ENCODE results near the gene MPC2. TPM values are rescaled to one million over a fixed set of nuclear protein-coding genes. Genes with fewer than 3 reads are reported as not detected.

MPC2 gene
- total and polyA plus RNA-seq, 7 donors, result 44.4 to 252 (median 64.2) TPM

DNA sequence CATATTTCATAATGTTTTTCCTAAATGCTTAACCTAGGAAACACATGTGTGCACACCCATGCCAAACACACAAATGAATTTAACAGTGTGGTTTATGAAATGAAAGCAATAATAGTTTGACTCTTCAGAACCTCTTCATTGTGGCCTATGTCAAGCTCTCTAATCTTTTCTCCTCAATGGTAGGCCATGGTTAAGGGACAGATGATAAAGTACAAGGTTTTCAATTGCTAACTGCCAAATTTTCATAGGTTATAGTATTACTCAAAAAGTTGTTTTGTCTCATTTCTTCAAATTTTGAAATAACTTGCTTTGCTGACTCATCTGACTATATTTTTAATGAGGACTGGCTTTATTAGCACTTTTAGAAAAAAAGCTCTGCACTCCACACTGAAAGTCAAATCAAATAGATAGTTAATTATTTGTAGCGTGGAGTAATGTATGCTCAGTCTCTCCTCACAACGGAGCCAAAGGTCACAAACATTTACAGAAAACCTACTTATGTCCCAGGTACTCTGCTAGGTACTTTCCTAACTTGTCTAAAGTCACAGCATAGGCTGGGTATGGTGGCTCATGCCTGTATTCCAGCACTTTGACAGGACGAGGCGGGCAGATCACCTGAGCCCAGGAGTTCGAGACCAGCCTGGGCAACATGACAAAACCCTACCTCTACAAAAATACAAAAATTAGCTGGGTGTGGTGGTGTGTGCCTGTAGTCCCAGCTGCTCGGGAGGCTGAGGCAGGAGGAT lies 19.9 kb downstream of the MPC2 start:
- peaks cover 0 to 48% (median 5%) of the 10 kb centered on the region in 4 donors for H3K36me3 ChIP-seq
- no peak for DNase-seq
- WGBS, 2 donors, result 28 to 78% methylated on average over 6 of the region's 6 CpGs
- TF ChIP-seq POLR2A (IDR thresholded peaks at IDR 0.05) (no peak), EP300 (IDR thresholded peaks at IDR 0.05) (no peak)
- TF ChIP-seq, protein P1, sequence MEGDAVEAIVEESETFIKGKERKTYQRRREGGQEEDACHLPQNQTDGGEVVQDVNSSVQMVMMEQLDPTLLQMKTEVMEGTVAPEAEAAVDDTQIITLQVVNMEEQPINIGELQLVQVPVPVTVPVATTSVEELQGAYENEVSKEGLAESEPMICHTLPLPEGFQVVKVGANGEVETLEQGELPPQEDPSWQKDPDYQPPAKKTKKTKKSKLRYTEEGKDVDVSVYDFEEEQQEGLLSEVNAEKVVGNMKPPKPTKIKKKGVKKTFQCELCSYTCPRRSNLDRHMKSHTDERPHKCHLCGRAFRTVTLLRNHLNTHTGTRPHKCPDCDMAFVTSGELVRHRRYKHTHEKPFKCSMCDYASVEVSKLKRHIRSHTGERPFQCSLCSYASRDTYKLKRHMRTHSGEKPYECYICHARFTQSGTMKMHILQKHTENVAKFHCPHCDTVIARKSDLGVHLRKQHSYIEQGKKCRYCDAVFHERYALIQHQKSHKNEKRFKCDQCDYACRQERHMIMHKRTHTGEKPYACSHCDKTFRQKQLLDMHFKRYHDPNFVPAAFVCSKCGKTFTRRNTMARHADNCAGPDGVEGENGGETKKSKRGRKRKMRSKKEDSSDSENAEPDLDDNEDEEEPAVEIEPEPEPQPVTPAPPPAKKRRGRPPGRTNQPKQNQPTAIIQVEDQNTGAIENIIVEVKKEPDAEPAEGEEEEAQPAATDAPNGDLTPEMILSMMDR (IDR thresholded peaks at IDR 0.05), result no peak
- H3K4me1 ChIP-seq, result peaks cover 0 to 4% (median 1%) of the 10 kb centered on the region in 4 donors
- intact Hi-C loops (cut with DNase I), result no loop called here
- H3K9me3 ChIP-seq, result no peaks in the 10 kb centered on the region
- no peak overlapping the region for H3K4me3 ChIP-seq
- H3K27ac ChIP-seq, result no peak overlapping the region
- H3K27me3 ChIP-seq, result no peaks in the 10 kb centered on the region

DNA sequence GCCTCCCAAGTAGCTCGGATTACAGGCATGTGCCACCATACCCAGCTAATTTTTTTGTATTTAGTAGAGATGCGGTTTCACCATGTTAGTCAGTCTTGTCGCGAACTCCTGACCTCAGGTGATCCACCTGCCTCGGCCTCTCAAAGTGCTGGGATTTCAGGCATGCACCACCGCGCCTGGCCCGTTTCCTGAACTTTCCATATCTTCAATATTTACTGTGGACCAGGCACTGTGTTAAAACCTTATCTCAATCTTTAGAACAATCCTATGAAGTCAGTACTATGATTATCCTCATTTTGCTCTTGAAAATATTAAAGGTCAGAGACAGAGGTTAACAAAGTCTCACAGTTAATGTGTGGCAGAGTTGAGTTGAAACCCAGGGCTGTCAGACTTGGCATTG lies 21.3 kb downstream of the MPC2 start:
- intact Hi-C loops (cut with DNase I), result no loop called here
- H3K27me3 ChIP-seq, result no peaks in the 10 kb centered on the region
- H3K4me3 ChIP-seq, result no peak overlapping the region
- H3K4me1 ChIP-seq, result no peaks in the 10 kb centered on the region
- 93 to 97% methylated on average over 8 of the region's 8 CpGs for WGBS, 2 donors
- TF ChIP-seq POLR2AphosphoS5 (IDR thresholded peaks at IDR 0.05) (no peak), POLR2A (IDR thresholded peaks at IDR 0.05) (no peak), EP300 (IDR thresholded peaks at IDR 0.05) (no peak)
- TF ChIP-seq, protein P1 (IDR thresholded peaks at IDR 0.05), result no peak
- H3K9me3 ChIP-seq, result no peaks in the 10 kb centered on the region
- no peak overlapping the region for H3K27ac ChIP-seq
- peaks cover 0 to 48% (median 5%) of the 10 kb centered on the region in 4 donors for H3K36me3 ChIP-seq
- DNase-seq, result no peak

DNA sequence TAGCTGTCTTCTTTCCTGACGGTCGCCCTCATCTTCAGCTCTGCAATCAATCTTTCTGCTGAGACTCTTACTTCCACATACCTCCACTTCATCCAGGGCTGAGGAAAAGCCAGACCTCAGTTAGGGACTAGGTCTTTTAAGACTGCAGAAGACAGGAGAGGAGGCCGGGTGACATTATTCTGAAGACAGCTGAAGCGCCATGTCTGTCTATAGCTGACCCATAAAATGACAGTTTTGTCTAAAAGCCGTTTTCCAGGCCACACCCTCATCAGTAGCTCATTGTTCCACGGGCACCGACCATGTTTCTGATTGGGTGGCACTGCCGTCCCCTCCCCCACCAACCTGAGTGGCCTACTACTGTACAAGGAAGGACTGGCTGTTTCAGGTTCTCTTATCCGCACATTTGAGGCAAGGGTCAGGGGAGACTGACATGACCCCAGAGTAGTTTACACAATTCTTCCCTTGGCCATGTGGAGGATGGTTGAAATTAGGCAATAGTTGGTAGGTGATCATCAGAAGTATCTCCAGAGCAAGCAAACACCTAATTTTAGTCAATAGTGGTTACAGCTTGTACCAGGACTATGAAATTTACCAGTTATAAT lies 22.9 kb downstream of the MPC2 start, which contains the start of gene ADCY10:
Gene ADCY10 (minus strand): TSS at position 240 of the 602 bp plus-strand sequence. CDS start 8,994 bp downstream, outside the sequence.
- 53 to 82% methylated on average over 9 of the region's 9 CpGs for WGBS, 2 donors
- H3K4me1 ChIP-seq, result no peaks in the 10 kb centered on the region
- H3K36me3 ChIP-seq, result peaks cover 0 to 48% (median 5%) of the 10 kb centered on the region in 4 donors
- H3K27me3 ChIP-seq, result no peaks in the 10 kb centered on the region
- no peak for DNase-seq
- intact Hi-C loops (cut with DNase I), result no loop called here
- H3K9me3 ChIP-seq, result no peaks in the 10 kb centered on the region
- TF ChIP-seq POLR2A (IDR thresholded peaks at IDR 0.05) (no peak), EP300 (IDR thresholded peaks at IDR 0.05) (no peak), POLR2AphosphoS5 (IDR thresholded peaks at IDR 0.05) (no peak)
- no peak within 1 kb of the TSS for H3K4me3 ChIP-seq
- H3K27ac ChIP-seq, result no peak within 1 kb of the TSS

DNA sequence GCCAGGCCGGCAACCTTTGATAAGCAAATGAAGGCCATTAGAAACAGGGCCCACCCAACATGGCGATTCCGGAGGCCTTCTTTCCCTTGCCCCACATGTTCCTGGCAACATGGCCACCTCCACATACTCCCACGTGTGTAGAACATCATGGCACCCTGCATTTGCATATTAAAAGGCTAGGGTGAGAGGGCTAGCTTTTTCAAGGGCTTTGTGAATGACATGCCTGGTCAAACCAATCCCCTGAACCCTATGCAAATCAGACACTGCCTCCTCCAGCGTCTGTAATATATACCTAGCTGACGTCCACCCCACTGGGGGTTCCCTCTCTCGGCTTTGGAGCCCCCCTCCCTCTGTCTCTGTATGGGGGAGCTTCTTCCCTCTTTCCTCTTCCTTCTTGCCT lies 24.6 kb downstream of the MPC2 start:
- no peak for TF ChIP-seq EP300 (IDR thresholded peaks at IDR 0.05)
- H3K4me3 ChIP-seq, result no peak overlapping the region
- no peaks in the 10 kb centered on the region for H3K27me3 ChIP-seq
- no peaks in the 10 kb centered on the region for H3K9me3 ChIP-seq
- WGBS, 2 donors, result 83 to 89% methylated on average over 7 of the region's 7 CpGs
- no peak for DNase-seq
- intact Hi-C loops (cut with DNase I), result no loop called here
- no peak overlapping the region for H3K27ac ChIP-seq
- H3K36me3 ChIP-seq, result peaks cover 0 to 32% (median 2%) of the 10 kb centered on the region in 4 donors
- H3K4me1 ChIP-seq, result no peaks in the 10 kb centered on the region

DNA sequence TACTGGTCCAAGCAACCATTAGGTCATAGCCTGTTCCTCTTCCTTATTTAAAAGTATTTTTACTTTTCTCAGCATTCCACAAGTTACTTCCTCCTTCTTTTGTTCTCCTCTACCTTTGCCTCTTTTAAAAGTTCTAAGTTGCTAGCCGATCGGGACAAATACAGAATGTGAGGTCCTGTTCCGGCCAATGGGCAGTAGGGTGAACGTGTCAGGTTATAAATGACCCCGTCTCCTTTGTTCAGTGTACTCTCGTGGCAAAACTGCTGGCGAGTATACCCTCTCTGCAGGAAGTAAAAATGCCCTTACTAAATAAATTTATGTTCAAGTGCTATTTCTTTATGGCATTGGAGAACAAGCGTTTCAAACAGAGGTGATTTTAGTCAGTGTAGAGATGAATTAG lies 25.5 kb downstream of the MPC2 start:
- TF ChIP-seq, protein P1 (IDR thresholded peaks at IDR 0.05), result no peak
- TF ChIP-seq POLR2AphosphoS5 (IDR thresholded peaks at IDR 0.05) (no peak), EP300 (IDR thresholded peaks at IDR 0.05) (no peak), POLR2A (IDR thresholded peaks at IDR 0.05) (no peak)
- Histone ChIP-seq H3K4me3 (no peak overlapping the region), H3K27ac (no peak overlapping the region), H3K27me3 (no peaks in the 10 kb centered on the region), H3K4me1 (no peaks in the 10 kb centered on the region), H3K9me3 (no peaks in the 10 kb centered on the region), H3K36me3 (peaks cover 0 to 25% (median 2%) of the 10 kb centered on the region in 4 donors)
- intact Hi-C loops (cut with DNase I), result no loop called here
- no peak for DNase-seq
- 14 to 59% methylated on average over 8 of the region's 8 CpGs for WGBS, 2 donors
